ENCODE measurements around the gene PRKD3.

DNA sequence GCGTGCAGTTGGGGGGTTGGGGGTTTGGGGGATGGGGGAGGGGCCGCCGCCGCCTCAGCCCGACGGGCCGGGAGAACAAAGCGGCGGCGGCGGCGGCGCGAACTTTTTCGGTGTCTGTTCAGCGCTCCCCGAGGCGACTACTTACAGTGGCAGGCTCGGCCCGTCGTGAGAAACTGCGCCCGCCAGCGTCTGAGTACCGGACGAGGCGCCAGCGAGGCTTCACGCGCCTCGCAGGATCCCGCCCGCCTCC lies 172 bp downstream of the PRKD3 start:
- peak; percentile 89 to 93 (median 92) for TF ChIP-seq POLR2AphosphoS5 (IDR thresholded peaks at IDR 0.05)
- TF ChIP-seq, protein P1, sequence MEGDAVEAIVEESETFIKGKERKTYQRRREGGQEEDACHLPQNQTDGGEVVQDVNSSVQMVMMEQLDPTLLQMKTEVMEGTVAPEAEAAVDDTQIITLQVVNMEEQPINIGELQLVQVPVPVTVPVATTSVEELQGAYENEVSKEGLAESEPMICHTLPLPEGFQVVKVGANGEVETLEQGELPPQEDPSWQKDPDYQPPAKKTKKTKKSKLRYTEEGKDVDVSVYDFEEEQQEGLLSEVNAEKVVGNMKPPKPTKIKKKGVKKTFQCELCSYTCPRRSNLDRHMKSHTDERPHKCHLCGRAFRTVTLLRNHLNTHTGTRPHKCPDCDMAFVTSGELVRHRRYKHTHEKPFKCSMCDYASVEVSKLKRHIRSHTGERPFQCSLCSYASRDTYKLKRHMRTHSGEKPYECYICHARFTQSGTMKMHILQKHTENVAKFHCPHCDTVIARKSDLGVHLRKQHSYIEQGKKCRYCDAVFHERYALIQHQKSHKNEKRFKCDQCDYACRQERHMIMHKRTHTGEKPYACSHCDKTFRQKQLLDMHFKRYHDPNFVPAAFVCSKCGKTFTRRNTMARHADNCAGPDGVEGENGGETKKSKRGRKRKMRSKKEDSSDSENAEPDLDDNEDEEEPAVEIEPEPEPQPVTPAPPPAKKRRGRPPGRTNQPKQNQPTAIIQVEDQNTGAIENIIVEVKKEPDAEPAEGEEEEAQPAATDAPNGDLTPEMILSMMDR (IDR thresholded peaks at IDR 0.05 in 8 of 11, conservative IDR thresholded peaks at IDR 0.05 in 3 of 11) = no peak

Data from spleen (tissue), 7 donors.